Measurements from ENCODE around the gene GALNT17. TPM values are rescaled to one million over a fixed set of nuclear protein-coding genes. Genes with fewer than 3 reads are reported as not detected.
A peak's percentile ranks its signal among the peaks of the same experiment; 100 is the strongest.
"Not testable (repeated sequence)": the region's sequence is repeated elsewhere in the genome, so short reads cannot be mapped to it uniquely, and the experiment has no call there.

Gene GALNT17
- total RNA-seq, 2 donors from 2014 or later, result 0.82 to 4.0 TPM

DNA sequence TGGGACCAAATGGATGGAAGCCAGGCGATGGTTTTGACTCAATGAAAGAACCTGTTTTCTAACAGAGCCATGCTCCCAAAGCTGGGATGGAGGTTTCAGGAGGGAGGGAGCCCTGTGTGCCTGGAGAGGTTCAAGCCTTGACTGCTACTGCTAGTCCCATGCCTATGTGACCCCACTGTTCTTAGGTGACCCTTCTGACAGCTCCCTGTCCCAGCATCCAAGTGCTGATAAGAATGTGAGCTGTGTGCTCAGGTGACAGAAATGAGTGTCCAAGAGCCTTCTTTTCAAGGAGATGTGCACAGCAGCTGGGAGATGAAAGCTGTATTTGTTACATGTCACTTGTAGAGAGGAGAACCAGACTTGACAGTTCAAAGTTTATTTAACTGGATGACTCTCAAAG, 595.4 kb downstream of the GALNT17 start:
- H3K36me3 ChIP-seq, result no peaks in the 10 kb centered on the region
- no peak overlapping the region for H3K4me3 ChIP-seq
- H3K27me3 ChIP-seq, result no peaks in the 10 kb centered on the region
- H3K4me1 ChIP-seq, result no peaks in the 10 kb centered on the region
- no peak overlapping the region for H3K27ac ChIP-seq
- no peaks in the 10 kb centered on the region for H3K9me3 ChIP-seq
- DNase-seq (ENCODE audit: low spot score), result no peak
- TF ChIP-seq, protein P1, sequence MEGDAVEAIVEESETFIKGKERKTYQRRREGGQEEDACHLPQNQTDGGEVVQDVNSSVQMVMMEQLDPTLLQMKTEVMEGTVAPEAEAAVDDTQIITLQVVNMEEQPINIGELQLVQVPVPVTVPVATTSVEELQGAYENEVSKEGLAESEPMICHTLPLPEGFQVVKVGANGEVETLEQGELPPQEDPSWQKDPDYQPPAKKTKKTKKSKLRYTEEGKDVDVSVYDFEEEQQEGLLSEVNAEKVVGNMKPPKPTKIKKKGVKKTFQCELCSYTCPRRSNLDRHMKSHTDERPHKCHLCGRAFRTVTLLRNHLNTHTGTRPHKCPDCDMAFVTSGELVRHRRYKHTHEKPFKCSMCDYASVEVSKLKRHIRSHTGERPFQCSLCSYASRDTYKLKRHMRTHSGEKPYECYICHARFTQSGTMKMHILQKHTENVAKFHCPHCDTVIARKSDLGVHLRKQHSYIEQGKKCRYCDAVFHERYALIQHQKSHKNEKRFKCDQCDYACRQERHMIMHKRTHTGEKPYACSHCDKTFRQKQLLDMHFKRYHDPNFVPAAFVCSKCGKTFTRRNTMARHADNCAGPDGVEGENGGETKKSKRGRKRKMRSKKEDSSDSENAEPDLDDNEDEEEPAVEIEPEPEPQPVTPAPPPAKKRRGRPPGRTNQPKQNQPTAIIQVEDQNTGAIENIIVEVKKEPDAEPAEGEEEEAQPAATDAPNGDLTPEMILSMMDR (IDR thresholded peaks at IDR 0.05), result no peak

DNA sequence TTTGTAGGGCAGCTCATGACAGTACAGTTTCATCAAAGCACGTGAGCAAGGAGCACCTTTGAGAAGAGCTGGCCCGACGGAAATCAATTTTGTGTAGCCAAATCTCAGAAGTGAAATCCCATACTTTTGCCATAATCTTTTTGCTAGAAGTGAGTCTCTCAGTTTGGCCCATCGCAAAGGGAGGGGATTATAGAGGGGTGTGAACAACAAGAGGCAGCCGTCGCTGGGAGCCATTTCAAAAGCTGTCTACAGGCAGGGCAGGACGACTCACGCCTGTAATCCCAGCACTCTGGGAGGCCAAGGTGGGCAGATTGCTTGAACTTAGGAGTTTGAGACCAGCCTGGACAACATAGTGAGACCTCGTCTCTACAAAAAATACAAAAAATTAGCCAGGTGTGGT, 599.8 kb downstream of the GALNT17 start:
- TF ChIP-seq, protein P1 (IDR thresholded peaks at IDR 0.05), result no peak
- Histone ChIP-seq H3K4me1 (peaks cover 0 to 6% of the 10 kb centered on the region in 2 donors), H3K27me3 (no peaks in the 10 kb centered on the region)

DNA sequence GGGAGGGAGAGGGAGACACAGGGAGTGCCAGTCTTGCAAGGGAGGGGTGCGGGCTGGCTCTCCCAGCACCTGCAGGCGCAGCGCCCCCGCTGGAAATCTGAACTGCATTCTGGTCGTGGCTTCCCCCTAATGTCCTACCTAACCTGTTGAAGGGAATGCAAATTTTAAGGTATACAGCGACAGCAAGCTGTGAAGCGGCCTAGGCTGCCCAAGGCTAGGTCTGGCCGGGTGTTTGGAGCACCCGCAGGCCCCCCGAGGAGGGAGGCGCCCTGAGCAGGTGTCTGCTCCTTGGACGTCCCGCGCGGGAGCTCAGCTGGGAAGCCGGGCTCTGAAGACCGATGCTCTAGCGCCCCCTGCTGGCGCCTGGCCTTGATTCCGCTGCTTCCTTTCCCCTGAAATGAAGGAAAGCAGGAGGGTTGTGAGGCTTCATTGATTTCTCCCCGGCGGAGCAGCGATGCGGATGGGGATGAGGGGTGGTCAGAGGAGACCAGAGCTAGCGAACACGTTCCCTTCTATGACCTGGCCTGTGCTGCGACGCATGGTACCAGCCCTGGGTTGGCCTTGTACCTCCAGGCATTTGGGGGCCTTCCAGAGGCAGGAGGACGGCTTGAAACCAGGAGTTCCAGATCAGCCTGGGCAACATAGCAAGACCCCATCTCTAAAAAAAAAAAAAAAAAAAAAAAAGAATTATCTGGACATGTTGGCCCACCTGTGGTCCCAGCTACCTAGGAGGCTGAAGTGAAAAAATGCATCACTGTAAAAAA, 601.3 kb downstream of the GALNT17 start:
- peak; percentile 64 for DNase-seq (ENCODE audit: low spot score)
- TF ChIP-seq, protein P1 (IDR thresholded peaks at IDR 0.05), result peak; percentile 89 to 92
- Histone ChIP-seq H3K36me3 (no peaks in the 10 kb centered on the region), H3K4me1 (peaks cover 0 to 6% of the 10 kb centered on the region in 2 donors), H3K27me3 (no peaks in the 10 kb centered on the region), H3K9me3 (no peaks in the 10 kb centered on the region), H3K27ac (no peak overlapping the region), H3K4me3 (no peak overlapping the region)

More for the DNA sequence above, 599.8 kb downstream of the GALNT17 start:
- no peaks in the 10 kb centered on the region for H3K9me3 ChIP-seq
- H3K36me3 ChIP-seq, result no peaks in the 10 kb centered on the region
- no peak overlapping the region for H3K4me3 ChIP-seq
- H3K27ac ChIP-seq, result no peak overlapping the region
- no peak for DNase-seq (ENCODE audit: low spot score)

DNA sequence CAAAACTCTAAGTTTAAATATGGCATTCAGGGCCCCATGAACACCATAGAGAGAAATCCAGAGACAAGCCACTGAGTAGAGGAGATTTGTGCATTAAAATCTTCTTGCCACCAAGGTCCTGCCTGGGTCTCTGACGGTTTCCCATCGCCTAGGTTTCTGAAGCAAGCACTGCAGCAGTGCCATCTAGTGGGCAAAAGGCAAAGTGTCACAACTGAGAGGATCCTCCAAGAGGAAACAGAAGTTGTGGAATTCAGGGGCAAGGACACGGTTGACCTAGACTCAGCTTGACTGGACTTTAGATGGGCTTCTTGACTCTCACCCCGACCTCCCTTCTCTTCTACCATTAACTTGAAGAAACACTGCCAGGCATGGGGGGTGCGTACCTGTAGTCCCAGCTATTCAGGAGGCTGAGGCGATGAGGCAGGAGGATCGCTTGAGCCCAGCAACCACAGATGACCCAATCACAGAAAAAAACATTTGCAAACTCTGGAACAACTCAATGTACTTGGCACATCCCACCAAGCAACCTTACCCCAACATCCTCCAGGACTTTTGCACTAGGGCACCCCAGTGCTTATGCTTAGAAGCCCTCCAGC, 604.1 kb downstream of the GALNT17 start:
- no peaks in the 10 kb centered on the region for H3K9me3 ChIP-seq
- H3K27me3 ChIP-seq, result no peaks in the 10 kb centered on the region
- no peaks in the 10 kb centered on the region for H3K36me3 ChIP-seq
- TF ChIP-seq, protein P1 (IDR thresholded peaks at IDR 0.05), result peak; percentile 84 to 88
- no peak overlapping the region for H3K27ac ChIP-seq
- no peak overlapping the region for H3K4me3 ChIP-seq
- peaks cover 0 to 6% of the 10 kb centered on the region in 2 donors for H3K4me1 ChIP-seq
- DNase-seq (ENCODE audit: low spot score), result peak; percentile 69

DNA sequence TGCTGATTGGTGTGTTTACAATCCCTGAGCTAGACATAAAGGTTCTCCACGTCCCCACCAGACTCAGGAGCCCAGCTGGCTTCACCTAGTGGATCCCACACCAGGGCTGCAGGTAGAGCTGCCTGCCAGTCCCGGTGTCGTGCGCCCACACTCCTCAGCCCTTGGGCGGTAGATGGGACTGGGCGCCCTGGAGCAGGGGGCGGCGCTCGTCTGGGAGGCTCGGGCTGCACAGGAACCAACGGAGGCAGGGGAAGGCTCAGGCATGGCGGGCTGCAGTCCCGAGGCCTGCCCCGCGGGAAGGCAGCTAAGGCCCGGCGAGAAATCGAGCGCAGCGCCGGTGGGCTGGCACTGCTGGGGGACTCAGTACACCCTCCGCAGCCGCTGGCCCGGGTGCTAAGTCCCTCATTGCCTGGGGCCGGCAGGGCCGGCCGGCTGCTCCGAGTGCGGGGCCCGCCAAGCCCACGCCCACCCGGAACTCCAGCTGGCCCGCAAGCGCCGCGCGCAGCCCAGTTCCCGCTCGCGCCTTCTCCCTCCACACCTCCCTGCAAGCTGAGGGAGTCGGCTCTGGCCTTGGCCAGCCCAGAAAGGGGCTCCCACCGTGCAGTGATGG, 606.1 kb downstream of the GALNT17 start:
- DNase-seq (ENCODE audit: low spot score), result peak; percentile 7
- H3K27ac ChIP-seq, H3K4me3 ChIP-seq, H3K9me3 ChIP-seq, H3K27me3 ChIP-seq, H3K36me3 ChIP-seq, H3K4me1 ChIP-seq: not testable (repeated sequence)

DNA sequence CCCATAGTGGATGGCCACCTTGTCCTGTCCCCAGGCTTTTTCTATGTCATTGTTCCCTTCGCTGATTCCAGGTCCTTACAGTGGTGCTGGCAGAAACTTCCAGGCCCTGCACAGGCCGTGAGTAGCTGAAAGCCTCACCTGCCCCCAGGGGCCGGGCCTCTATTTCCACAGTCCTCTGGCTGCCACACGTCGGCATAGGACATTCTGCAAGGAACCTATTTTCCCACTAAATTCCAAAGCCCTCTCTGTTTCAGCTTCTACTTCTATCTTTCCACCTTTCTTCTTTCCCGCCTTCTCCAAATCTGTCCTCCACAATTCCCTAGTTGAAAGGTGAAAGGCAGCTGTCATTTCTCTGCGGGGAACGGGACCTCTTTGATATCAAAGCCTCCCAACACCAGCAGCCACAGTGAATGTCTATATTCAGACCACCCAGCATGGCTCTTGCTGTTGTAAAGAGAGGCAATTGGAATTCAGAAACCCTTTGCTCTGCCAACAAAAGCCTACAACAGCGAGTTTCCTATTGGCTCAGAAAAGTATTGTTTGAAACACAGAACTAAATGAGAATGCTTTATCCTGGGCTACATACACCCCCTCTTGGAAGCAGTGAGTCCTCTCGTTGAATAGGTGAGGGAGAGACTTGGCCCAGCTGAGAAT, 607.7 kb downstream of the GALNT17 start:
- TF ChIP-seq, protein P1 (IDR thresholded peaks at IDR 0.05), result no peak
- peak; percentile 34 for DNase-seq (ENCODE audit: low spot score)
- Histone ChIP-seq H3K27me3 (no peaks in the 10 kb centered on the region), H3K4me1 (no peaks in the 10 kb centered on the region), H3K36me3 (no peaks in the 10 kb centered on the region), H3K4me3 (no peak overlapping the region), H3K27ac (no peak overlapping the region), H3K9me3 (no peaks in the 10 kb centered on the region)
